ENCODE measurements around the gene CLCA2.

CLCA2 gene

GRCh38 chr1:86477682-86478081 is 53.7 kb downstream of the CLCA2 start:
- DNase-seq = no peak

GRCh38 chr1:86478416-86479156 is 54.6 kb downstream of the CLCA2 start:
- DNase-seq = no peak

DNA sequence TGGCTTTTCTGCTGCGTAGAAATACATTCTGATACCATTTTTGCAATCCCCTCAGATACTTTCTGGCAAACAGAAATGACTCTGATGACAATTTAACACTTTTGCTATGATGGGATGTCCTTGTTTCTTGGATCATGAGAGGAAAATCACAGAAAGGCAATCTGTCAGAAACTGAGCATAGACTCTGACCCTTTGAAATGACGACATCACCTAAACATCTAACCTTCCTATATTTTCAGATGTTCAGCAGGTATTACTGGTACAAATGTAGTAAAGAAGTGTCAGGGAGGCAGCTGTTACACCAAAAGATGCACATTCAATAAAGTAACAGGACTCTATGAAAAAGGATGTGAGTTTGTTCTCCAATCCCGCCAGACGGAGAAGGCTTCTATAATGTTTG is 58.0 kb downstream of the CLCA2 start:
- DNase-seq = no peak

- peak; percentile 97 for DNase-seq
These were observed 63.3 kb downstream of the CLCA2 start for GRCh38 chr1:86487131-86487810.

DNA sequence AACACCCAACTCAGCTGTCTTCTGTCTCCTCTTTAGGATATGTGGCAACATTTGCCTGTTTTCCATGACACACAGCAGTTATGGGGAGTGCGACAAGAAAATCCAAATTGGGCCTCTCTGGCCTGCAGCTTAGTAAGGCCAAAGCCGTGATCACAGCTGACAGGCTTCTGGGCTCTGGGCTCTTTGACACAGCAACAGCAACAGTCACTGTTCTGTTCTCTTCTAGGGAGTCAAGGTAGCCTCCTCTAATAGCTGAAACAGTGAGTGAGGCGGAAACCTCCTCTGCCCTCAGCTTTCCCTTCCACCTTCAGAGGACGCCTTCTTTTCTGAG is 63.8 kb downstream of the CLCA2 start:
- no peak for DNase-seq

DNA sequence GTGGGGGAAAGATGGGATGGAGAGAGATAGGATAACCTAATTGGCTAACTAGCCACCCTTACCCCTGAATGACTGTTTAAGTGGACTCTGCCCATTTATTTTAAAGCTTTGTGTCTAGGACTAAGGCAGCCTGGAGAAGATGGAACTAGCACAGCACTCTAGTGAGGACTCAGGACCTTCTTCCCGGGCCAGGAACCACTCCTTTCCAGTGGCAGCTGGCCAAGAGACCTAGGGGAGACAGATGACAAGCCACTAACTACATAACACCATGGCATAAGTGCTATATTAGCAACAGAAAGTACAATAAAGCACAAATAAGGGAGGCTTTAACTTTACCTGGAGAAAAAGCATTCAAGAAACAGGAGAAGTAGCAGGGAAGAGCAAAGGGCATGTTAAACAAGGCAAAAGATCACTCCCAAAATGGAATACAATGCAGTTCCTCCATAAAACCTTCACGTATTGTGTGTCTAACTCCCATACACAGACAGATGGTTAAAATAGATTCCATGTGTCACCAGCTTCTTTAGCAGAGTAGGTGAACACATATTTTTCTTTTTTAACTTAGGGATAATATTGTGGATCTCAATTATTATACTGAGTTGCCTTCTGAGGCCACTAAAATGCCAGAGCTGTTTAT is 65.4 kb downstream of the CLCA2 start:
- DNase-seq = no peak

- DNase-seq = no peak
These were observed 67.4 kb downstream of the CLCA2 start for GRCh38 chr1:86491171-86491950.

- no peak for DNase-seq
These were observed 74.3 kb downstream of the CLCA2 start for GRCh38 chr1:86498281-86498680.

DNA sequence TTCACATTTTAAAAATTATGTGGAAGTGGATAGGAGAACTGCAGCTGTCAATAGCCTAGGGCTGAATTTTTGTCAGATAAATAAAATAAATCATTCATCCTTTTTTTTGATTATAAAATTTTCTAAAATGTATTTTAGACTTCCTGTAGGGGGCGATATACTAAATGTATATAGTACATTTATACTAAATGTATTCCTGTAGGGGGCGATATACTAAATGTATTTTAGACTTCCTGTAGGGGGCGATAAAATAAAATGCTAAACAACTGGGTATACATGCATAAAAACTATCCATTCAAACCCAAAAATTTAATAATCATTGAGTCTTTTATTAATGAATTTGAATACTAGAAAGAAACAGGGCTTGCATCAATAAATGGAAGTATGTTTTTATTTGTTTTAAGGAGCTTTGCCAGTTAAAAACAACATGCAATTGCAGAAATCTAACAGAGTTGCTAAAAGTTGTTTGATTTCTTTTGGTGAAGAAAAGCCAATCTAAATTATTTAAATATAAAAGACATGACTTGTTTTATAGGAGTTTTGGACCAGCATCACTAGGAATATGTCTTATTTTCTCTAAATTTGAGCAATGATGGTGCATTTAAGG is 76.1 kb downstream of the CLCA2 start:
- peak; percentile 23 for DNase-seq

DNA sequence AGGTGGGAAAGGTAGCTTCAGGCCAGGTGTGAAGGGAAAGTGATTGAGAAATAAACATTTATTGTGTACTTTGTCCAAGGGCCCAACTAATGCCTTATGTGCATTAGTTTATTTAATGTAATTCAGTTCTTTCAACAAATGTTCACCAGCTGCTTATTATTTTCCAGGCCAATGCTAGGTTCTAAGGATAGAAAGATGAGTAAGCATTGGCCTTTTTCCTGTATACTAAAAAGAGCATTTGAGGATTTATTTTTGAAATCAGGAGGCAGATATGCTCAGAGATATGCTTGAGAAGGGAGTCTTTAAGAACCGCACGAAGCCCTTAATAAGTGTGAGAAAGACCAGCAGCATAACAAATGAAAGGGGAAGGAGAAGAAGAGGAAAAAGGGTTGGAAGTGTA is 76.7 kb downstream of the CLCA2 start:
- DNase-seq = no peak

DNA sequence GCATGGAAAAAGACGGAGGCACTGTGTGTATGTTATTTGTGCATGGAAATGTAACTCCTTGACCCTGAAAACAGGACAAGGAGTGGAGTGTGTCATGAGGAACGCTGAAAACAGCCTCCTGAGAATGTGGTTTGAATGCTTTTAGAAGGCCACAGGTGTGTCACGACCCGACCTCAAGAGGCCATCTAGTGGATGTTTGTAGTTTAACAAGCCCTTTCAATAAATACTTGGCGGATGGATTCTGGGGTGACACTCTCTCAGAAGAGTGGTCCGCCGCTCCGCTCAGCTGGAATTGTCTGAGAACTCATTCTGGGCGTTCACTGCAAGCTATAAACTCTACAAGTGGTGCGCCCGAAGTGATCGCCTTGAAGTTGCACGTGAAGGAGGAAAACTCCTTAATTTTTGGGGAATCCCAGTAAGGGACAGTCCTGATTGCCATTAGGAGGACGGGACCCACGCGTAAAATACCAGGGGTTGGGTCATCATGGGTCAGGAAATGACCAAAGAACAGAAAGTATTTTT is 78.2 kb downstream of the CLCA2 start:
- DNase-seq = peak; percentile 8

GRCh38 chr1:86502721-86503405 is 78.9 kb downstream of the CLCA2 start:
- DNase-seq = no peak

GRCh38 chr1:86503406-86504136 is 79.6 kb downstream of the CLCA2 start:
- no peak for DNase-seq

GRCh38 chr1:86504137-86504479 is 80.1 kb downstream of the CLCA2 start:
- DNase-seq = no peak

DNA sequence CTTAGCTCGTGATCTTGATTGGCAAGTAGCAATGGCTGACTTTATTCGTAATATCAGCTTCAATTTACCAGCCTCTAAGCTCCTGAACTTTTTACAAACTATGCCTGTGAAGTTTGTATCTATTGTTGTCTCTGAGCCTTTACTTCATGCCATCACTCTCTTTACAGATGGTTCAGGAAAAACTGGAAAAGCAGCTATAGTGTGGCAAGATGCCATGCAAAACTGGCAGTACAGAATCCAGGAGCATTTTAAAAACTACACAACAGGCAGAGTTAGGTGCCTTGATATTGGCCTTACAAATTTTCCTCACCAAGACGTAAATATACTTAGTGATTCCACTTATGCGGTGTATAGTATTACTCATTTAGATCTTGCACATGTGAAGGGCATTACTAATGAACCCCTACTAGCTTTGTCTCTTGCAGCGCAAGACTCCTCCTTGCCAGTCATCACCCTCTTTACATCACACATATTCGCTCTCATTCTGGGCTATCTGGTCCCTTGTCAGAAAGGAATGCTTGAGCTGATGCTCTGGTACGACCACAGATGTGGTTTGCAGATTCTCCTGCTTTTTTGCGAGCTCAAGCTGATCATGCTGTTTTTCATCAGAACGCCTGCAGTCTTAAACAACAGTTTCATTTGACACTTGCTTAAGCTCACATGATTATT is 81.1 kb downstream of the CLCA2 start:
- peak; percentile 52 for DNase-seq

DNA sequence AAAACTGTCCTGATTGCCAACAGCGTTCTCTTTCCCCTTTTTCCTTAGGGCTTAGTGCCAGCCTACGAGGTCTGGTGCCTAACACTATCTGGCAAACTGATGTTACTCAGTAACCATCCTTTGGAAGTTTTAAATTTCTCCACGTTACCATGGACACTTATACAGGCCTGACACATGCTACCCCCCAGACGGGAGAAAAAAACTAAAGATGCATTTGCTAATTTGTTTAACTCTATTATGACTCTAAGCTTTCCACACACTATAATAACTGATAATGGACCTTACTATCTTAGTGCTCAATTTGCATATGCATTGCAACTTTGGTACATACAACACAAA is 81.6 kb downstream of the CLCA2 start:
- DNase-seq = no peak
